HG02623 (cell line): ENCODE results near the gene TNNT3.
"Not testable (repeated sequence)": the region's sequence is repeated elsewhere in the genome, so short reads cannot be mapped to it uniquely, and the experiment has no call there.

Experiments used
- ATAC-seq: cut with Tn5 transposase; IDR thresholded peaks from one replicate; pipeline ENCODE4 v1.9.1; 2021; ENCODE audit warnings: moderate library complexity; ENCODE audit not compliant: unreplicated experiment

TNNT3 gene

GRCh38 chr11:1880746-1881441, 38.6 kb upstream of the TNNT3 start:
- ATAC-seq: no peak

- no peak for ATAC-seq
Observed at GRCh38 chr11:1881442-1882264, 37.9 kb upstream of the TNNT3 start.

- peak; percentile 53 for ATAC-seq
Observed at GRCh38 chr11:1882265-1883238, 37.0 kb upstream of the TNNT3 start.

GRCh38 chr11:1883346-1884302, 35.9 kb upstream of the TNNT3 start:
- no peak for ATAC-seq

GRCh38 chr11:1884303-1884700, 35.2 kb upstream of the TNNT3 start:
- ATAC-seq: no peak

GRCh38 chr11:1886551-1886950, 33.0 kb upstream of the TNNT3 start:
- ATAC-seq: not testable (repeated sequence)

GRCh38 chr11:1887451-1888346, 31.8 kb upstream of the TNNT3 start:
- ATAC-seq: no peak

GRCh38 chr11:1888347-1888753, 31.2 kb upstream of the TNNT3 start:
- no peak for ATAC-seq

GRCh38 chr11:1888811-1889210, 30.7 kb upstream of the TNNT3 start:
- ATAC-seq: no peak

- ATAC-seq: no peak
Observed at GRCh38 chr11:1889224-1889930, 30.1 kb upstream of the TNNT3 start.

GRCh38 chr11:1889941-1890855, 29.3 kb upstream of the TNNT3 start:
- ATAC-seq: no peak

- ATAC-seq: no peak
Observed at GRCh38 chr11:1890856-1891830, 28.4 kb upstream of the TNNT3 start.

- ATAC-seq: no peak
Observed at GRCh38 chr11:1891831-1892115, 27.7 kb upstream of the TNNT3 start, which contains the start of gene PRR33. Gene PRR33, minus strand, starts transcription at chr11:1891895. Its CDS starts 1,311 bp downstream, at chr11:1890584.

- ATAC-seq: no peak
Observed at GRCh38 chr11:1892116-1892515, 27.4 kb upstream of the TNNT3 start.

GRCh38 chr11:1892558-1892957, 26.9 kb upstream of the TNNT3 start:
- no peak for ATAC-seq
